HK-2 (cell line): ENCODE measurements around the gene CIDEA.

Experiments used
- DNase-seq: peaks from one replicate; pipeline ENCODE4 v3.0.0-alpha.2; 2018; ENCODE audit not compliant: unreplicated experiment

Gene CIDEA

GRCh38 chr18:12301263-12302005, 47.3 kb downstream of the CIDEA start:
- no peak for DNase-seq

DNA sequence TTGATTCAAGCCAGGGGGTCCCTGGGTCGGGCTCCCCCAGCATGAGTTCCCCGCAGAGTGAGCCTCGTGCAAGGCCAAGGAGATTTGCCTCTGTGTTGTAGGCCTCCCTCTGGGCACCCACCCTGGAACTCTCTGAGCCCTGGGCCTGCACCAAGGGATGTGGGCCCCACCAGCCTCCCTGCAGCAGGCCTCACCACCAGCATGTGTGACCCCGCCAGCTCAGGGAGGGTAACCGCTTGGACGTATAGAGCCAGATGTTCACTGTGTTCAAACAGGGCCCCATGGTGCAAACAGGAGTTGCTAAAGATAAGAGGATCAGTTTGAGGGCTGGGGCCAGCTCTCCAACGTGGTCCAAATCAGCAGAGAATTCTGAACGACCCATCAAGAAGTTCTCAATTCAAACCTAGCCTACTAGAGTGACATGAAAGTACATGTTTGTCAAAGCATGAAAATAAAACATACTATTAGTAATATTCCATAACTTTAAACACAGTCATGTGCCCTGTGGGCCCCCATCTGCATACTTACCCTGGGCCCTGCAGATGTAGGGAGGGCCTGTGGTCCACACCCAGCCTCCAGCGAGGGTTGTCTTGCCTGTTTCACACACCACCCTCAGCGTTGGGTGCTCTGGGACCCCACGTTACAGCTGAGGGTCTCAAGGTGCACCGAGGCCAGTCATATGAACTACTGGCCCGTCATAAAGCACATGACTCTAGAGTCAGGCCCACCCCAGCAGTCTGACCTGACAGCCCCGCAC, 48.4 kb downstream of the CIDEA start:
- no peak for DNase-seq

GRCh38 chr18:12304351-12305210, 50.4 kb downstream of the CIDEA start:
- DNase-seq = no peak

- DNase-seq = no peak
Measured at GRCh38 chr18:12305211-12305610, 51.0 kb downstream of the CIDEA start.

DNA sequence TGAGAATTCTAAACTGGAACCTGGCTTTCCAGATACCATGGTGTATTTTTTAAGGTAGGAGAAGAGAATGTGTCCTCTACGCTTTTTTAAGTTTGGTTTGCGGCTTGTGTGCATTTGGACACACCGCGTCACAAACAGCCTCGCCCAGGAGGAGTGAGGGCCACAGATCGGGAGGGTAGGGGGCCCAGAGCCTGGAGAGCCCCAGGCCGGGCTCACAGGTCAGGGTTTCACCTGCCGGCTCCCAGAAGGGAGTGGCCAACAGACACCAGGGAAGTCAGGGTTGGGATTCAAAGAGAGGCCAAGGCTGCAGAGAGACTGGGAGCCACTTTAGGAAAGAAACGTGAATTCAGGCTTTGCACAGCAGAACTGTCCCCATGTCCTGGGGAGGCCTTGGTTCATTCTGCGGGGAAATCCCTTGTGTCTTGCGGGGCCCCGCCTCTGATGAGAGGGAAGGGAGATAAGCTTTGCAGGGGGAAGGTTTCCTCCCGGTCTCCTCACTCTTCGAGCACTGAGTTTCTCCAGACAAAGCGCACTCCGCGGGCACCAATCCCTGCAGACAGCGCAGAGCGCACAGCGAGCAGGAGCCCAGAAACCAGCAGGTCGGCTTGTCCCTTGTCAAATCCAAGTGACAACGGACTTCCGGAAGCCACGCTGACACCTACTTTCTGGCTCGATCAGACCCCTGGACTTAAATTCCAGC, 51.9 kb downstream of the CIDEA start:
- no peak for DNase-seq

DNA sequence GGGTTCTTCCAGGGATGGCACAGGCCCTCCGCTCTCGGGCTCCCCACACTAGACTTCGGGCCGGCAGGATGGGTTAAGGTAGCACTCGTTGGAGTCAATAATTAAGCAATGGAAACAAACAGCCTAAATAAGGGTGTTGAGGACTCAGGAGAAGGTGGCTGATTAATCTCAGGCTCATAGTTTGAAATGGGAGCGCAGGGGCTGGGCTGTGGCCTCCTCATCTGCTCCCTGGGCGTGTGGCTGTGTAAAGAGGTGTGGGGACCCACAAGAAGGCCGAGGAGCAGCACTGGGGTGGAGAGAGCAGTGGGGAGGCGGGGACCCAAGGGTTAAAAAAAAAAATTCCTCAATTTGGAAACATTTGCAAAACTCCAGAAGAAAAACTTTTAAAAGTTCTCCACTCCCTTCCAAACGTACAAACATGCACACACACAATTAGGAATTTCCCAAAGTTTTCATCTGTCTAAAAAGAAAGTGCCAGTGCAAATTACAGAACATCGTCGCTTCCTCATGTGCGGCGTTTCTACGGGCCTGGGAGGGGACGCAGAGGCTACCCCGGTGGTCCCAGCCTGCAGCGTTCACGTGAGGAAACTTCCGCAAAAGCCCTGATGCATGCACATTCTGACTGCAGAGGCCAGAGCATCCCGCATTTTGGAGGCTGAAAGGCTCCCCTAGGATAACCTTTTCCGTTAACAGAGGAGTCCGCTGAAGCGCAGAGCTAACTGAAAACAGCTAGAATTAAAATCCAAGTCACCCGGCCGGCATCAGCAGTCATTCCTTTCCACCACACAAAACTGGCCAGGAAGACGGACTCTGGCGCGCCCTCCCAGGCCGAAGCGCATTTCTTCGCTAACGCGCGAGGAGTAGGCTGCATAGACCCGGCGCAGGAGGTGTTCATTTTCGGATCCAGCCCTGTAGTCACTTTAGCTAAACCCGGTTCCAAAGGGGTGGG, 52.9 kb downstream of the CIDEA start:
- DNase-seq = peak; percentile 29

DNA sequence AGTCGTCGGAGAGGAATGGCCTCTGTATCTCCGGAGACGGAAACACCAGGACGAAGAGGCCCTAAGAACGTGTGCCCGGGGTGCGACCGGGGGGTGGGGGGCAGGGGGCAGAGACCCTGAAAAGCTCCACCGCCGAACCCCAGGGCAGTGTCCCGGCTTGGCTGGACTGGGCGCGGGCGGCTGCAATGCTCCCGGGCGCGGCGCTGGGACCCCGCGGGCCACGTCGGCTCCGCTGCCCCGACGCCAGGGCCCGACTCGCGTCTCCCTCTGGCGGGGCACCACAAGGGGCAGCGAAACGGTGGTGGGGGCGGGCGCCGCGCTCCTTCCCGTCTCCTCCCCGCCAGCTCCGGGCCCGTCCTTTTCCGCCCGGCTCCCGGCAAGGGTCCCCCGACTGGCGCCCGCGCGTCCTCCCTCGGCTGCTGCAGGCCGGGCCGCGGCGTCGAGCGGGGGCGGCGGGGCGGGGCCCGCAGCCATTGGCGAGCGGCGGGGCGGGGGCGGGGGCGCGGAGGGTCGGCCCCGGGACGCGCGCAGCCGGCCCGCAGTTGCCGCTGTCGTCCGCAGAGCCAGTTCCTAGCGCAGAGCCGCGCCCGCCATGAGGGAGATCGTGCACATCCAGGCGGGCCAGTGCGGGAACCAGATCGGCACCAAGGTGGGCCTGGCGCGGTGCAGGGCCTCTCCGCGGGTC, 53.7 kb downstream of the CIDEA start, which contains the start of gene TUBB6:
Gene TUBB6, plus strand, starts transcription at position 541 of the 685 bp plus-strand sequence. Its CDS starts 52 bp downstream, at position 593.
- DNase-seq = peak; percentile 68

DNA sequence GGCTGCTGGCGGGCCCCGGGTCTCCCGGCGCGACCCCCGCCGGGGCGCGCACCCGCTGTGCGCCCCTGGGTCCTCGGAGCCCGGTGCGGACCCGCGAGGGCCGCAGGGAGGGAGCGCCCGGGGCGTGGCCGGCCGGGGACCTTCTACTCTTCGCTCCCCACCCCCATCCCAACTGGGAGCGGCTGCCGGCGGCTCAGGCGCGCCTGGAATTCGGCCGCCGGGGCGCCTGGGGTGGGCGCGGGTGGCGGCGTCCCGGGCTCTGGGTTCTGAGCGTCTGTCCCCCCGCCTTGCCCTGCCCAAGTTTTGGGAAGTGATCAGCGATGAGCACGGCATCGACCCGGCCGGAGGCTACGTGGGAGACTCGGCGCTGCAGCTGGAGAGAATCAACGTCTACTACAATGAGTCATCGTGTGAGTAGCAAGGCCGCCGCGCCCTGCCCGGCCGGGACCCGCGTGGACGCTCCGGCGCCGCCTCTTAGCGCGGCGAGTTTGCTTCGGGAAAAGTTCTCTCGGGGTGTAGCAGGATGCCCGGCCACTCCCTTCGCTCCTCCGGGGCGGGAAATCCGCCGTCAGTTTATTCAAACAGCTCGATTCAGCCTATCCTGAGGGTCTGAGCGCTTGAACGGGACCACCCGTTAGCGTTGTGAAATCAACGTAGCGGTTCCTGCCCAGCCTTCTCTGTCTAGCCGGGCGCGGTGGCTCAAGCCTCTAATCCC, 54.4 kb downstream of the CIDEA start:
- peak; percentile 71 for DNase-seq

- no peak for DNase-seq
Measured at GRCh38 chr18:12309683-12310198, 55.6 kb downstream of the CIDEA start.

- no peak for DNase-seq
Measured at GRCh38 chr18:12310762-12311161, 56.6 kb downstream of the CIDEA start.

DNA sequence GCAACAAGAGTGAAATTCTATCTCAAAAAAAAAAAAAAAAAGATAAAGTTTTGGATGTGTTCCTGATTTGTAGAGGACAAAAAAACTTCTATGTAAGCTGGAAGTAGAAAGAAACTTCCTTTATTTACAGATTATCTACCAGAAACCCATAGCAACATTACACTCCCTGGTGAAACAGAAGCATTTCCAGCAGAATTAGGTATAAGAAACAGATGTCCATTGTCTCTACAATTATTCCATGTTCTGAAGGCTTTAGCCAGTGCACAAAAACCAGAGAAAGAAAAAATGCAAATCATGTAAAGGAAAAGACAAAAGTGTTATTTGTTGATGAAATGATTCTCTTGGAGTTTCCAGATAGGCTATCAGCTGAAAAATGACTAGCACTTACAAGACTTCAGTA, 58.8 kb downstream of the CIDEA start:
- DNase-seq = no peak

- no peak for DNase-seq
Measured at GRCh38 chr18:12313530-12314245, 59.5 kb downstream of the CIDEA start.

DNA sequence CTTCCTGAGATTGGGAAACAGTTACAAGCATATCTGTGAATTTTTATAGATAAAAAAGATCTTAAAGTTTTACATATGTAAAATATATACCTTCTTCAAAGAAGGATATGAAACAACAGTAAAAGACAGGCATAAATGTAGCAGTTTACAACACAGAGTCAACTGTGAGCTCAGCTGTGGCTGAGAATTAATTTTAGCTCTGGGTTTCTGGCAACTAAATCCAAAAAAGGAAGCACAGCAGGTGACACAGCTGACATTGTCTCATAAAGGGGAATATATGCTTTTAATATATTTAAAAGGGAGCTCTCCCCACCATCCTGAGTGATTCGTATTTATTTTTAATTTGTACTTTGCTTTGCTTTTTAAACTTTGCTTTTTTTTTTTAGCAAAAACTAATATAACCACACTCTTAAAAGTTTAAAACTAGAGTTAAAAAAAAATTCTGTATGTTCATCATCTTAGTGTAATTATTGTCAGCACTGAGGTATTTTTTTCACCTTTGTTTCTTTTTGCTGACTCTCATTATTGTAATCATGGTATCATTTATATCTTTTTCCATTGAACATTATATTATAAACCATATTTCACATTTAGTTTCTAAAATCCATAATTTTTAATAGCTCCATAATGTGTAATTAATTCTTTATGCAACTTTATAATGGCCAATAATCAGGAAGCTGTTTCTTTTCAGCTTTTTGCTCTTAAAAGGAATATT, 60.6 kb downstream of the CIDEA start:
- DNase-seq = no peak

DNA sequence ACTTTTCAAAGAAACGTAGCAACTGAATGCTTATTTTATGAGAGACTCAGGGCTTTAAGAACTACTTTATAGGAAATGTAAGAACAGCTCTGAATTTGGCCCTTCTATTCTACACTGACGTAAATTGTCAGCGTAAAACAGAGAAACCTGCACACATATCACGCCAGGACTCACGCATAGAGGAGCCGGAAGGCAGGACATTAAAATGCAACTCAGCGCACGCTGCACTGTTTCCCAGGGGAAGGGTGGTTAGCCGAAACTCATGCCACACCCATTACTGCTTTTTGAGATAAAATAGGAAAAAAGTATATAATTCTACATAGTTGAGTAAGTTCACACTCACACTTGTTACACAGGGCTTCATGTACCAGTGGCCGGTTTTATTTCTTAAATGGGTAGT, 61.3 kb downstream of the CIDEA start:
- DNase-seq = no peak

DNA sequence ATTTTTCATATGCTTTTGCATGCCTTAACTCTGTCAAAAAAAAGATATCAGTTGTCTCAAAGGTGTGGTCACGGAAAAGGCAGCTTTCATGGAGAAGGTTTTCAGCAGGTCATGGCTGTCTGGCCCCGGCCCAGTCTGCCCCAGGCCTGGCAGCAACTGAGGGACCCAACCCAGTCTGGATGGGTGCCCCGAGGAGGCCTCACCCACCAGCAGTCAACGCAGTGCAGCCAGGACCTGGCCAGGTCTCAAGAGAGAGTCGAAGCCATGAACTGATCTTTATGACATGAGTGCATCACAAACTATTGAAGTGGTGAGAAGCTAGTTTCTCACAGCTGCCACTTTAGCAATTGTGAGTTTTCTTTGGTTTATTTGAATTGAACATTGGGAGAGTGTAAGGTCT, 61.8 kb downstream of the CIDEA start:
- DNase-seq = no peak

GRCh38 chr18:12317664-12318333, 63.6 kb downstream of the CIDEA start:
- DNase-seq = no peak

GRCh38 chr18:12318334-12318697, 64.2 kb downstream of the CIDEA start:
- no peak for DNase-seq
